ENCODE results near the gene POU3F2. TPM values are rescaled to one million over a fixed set of nuclear protein-coding genes. Genes with fewer than 3 reads are reported as not detected.

POU3F2 gene
- total RNA-seq (2014; rRNA removed; shearing (Covaris generic); ENCODE audit: low replicate concordance): 0.30 TPM in 1 of 2 replicates, not detected in the other

DNA sequence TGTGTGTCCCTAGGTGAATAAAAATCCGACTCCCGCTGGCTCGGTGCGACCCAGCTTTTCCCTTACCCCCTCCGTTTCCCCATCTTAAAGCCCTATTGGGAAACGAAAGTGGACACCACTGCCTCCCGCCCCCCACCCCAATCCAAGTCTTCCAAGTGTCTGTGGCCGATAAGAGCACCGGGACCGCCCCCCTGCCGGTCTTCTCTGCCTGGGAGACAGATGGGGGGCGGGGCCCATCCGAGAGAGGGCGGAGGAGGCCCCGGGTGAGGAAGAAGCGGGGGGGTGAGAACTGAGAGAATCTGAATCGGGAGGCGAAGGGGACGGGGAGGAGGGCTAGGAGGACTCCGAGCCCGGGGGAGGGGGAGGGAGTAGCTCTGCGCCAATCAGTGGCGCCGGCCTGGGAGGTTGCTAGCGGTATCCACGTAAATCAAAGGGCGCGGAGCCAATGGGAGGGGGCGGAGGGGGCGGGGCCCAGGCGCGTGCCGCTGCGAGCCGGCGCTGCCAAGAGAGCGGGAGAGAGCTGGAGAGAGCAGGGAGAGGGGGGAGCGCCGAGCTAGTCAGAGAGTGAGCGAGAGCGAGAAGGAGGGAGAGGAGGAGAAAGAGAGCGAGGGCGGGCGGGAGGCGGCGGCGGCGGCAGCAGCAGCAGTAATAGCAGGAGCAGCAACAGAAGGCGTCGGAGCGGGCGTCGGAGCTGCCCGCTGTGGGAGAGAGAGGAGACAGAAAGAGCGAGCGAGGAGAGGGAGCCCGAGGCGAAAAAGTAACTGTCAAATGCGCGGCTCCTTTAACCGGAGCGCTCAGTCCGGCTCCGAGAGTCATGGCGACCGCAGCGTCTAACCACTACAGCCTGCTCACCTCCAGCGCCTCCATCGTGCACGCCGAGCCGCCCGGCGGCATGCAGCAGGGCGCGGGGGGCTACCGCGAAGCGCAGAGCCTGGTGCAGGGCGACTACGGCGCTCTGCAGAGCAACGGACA, at the start of gene POU3F2:
Gene POU3F2 (plus strand): TSS at position 515 of the 972 bp plus-strand sequence. CDS start 300 bp downstream, at position 815.
- H3K27me3 ChIP-seq: peaks cover 62% of the 10 kb centered on the region
- no peaks in the 10 kb centered on the region for H3K36me3 ChIP-seq
- H3K4me3 ChIP-seq: peak within 1 kb of the TSS; percentile 46
- DNase-seq: peak; percentile 75
- no peaks in the 10 kb centered on the region for H3K9me3 ChIP-seq

DNA sequence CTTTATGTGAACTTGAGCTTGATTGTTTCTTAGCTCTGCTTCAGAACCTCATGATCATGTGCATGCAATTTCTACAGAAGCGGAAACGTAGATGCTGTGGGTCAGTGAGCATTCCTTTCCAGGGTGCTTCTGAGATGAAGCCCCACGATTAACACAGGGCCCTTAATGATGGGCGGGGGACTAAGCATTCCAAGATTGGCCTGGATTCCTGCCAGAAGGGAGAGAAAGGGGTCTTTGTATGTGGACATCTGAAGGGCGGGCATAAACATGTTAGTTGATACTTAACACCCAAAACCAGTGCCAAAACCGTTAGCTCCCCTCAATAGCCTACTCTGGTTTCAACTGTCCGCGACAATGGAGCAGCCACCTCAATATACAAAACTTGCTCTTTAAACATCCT, 46.9 kb upstream of the POU3F2 start:
- Histone ChIP-seq H3K27me3 (peaks cover 13% of the 10 kb centered on the region; the same call in 1 of the 2 replicates), H3K4me3 (no peak overlapping the region), H3K36me3 (no peaks in the 10 kb centered on the region), H3K9me3 (no peaks in the 10 kb centered on the region)
- no peak for DNase-seq

DNA sequence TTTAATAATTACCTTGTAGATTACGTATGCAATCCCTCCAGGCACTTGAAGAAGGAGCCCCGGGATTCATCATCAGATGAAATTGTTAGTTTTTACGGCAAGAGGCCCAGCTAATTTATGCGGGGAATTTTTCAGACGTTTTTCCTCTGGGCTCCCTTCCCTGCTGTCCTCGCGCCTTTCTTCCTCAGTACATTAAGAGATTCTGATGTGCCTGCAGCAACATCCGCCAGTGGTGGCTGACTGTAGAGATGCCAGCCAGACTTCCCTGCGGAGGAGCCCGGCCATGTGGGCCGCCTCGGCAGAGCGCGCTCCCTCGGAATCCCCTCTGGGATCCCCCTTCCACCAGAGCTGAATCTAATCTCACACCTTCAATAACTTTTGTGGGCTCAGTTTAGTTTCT, 46.4 kb upstream of the POU3F2 start:
- Histone ChIP-seq H3K9me3 (no peaks in the 10 kb centered on the region), H3K4me3 (no peak overlapping the region), H3K27me3 (peaks cover 10% of the 10 kb centered on the region; the same call in 1 of the 2 replicates), H3K36me3 (no peaks in the 10 kb centered on the region)
- DNase-seq: no peak

DNA sequence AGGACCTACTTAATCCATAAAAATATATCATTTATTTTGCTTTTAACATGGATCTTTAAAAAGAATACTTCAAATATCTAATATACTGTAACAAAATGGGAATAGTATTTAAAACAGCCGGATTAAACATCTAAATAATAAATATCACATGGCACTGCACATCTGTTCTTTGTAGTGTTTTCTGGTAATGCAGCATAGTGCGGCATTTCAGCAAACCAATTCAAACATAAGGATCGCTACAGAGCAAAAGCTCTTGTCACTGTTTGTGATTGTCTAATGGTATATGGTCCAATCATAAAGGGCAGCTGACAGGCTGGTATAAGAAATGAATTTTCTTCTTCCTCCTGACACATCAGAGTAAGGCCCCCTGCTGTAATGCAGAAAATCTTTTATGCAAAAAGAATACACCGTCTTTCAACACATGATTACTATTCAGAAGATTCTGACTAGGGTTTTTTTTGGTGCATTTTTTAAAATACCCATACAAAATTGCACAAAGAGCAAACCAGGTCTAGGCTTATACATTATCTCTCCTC, 40.0 kb upstream of the POU3F2 start:
- no peaks in the 10 kb centered on the region for H3K9me3 ChIP-seq
- H3K4me3 ChIP-seq: no peak overlapping the region
- H3K27me3 ChIP-seq: 0 out of 2 replicates have a peak, but pooled peaks cover 3% of the 10 kb centered on the region
- H3K36me3 ChIP-seq: no peaks in the 10 kb centered on the region
- DNase-seq: no peak

DNA sequence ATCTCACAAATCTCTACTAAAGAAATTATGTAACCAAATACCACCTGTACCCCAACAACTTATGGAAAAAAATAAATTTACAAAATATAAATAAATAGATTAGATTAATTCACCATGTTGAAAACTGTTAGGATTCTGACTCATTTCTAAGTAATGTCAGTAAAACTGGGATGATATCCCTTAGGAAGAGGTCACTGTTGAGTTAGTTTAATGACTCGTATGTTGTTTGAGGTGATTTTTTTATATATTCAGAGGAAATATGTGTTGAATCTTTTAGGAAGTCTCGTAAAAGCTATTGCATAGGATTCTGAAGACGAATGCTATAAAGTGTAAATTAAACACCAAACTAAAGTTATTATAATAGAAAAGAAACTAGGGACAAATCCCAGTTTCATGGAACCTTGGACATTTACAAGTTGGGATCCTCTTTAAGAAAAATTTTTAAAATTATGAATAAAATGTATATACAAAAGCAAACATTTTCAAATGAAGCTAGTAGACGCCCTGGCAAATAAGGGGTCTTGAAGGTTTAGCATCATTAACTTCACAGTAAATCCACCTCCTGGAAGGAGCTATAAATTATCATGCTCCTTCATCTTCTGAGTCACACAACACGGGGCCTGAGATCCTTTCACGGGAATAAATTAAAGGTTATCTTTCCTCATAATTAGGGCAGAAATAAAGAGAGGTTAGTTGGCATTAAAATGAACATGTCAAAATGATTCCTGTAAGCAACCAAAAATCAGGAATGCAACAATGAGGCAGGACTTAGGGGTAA, 37.0 kb upstream of the POU3F2 start:
- no peak for DNase-seq
- no peak overlapping the region for H3K4me3 ChIP-seq
- no peaks in the 10 kb centered on the region for H3K27me3 ChIP-seq
- no peaks in the 10 kb centered on the region for H3K36me3 ChIP-seq
- no peaks in the 10 kb centered on the region for H3K9me3 ChIP-seq

DNA sequence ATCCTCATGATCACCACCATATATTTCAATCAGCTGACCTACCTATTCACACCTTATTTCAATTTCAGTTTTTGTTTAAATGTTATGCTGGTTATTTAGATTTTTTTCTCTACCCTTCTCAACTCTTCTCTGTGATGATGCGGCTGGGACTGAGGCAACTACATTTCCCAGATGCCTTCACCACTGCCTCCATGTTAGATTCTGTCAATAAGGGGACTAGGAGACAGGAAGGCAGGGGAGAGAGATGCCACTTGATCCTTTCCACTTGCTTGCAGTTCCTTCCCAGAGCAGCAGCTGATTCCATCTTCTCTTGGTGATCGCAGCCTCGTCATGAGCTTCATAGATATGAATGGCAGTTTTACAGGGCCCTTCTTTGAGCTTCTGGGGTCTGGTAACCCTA, 33.5 kb upstream of the POU3F2 start:
- Histone ChIP-seq H3K27me3 (no peaks in the 10 kb centered on the region), H3K36me3 (no peaks in the 10 kb centered on the region), H3K4me3 (no peak overlapping the region), H3K9me3 (no peaks in the 10 kb centered on the region)
- no peak for DNase-seq

DNA sequence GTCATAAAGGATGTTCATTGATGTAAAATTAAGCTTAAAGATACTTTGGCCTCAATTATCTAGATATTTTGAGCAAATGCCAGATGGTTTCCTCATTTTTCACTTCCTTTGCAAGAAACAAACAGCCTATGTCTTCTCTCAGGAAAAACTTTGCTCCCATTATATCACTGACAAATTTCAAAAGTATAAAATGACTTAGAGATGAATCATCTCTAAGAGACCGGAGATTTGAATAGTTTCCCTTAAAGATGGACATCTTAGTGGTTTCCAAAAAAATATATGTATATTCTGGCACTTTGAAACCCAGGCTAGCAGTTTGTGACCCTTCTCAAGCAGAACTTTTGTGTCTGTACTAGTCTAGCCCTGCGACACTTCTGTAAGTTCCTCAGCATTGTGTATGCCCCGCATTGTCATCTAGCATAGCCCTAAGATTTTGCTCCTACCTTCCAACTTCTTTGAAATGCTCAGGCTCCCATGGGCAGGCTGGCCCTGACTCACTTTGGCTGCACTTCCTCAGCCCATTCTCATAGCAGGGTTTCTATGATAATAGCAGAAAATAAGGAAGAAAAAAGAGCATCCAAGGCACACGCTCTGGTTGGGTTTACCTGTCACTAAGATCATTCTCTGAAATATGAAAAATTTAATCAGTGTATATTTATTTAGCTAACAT, 25.7 kb upstream of the POU3F2 start:
- no peak for DNase-seq
- H3K27me3 ChIP-seq: no peaks in the 10 kb centered on the region
- no peaks in the 10 kb centered on the region for H3K9me3 ChIP-seq
- no peaks in the 10 kb centered on the region for H3K36me3 ChIP-seq
- no peak overlapping the region for H3K4me3 ChIP-seq

DNA sequence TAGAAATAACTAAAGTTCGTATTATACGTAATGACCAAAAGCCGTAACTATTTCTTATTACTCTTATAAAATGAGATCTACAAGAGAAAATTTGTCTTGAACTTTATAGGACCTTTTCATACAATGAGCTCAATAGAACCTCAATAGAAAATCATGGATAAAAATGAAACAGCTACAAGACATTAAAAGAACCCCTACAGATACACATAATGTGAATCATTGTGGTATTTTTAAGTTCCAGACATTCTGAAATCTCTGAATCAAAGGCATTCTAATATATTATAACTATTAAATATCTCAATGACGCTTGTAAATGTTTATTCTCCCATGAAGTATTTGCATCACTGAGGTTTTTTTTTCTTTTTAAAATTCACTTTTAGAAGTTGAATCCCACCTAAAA, 22.2 kb upstream of the POU3F2 start:
- no peaks in the 10 kb centered on the region for H3K27me3 ChIP-seq
- no peak overlapping the region for H3K4me3 ChIP-seq
- DNase-seq: no peak
- no peaks in the 10 kb centered on the region; the same call in 1 of the 2 replicates for H3K9me3 ChIP-seq
- H3K36me3 ChIP-seq: no peaks in the 10 kb centered on the region

DNA sequence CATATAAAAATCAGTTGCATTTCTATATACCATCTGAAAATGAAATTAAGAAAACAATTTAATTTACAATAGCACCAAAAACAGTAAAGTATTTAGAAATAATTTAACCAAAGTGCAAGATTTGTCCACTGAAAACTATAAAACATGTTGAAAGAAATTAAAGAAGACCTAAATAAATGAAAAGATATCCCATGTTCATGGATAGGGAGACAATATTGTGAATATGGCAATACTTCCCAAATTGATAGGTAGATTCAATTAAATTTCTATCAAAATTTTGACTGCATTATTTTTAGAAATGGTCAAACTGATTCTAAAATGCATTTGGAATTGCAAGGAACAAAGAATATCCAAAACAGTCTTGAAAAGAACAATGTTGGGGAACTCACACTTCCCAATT, 17.6 kb upstream of the POU3F2 start:
- no peaks in the 10 kb centered on the region; the same call in 1 of the 2 replicates for H3K9me3 ChIP-seq
- no peak overlapping the region for H3K4me3 ChIP-seq
- H3K36me3 ChIP-seq: no peaks in the 10 kb centered on the region
- no peaks in the 10 kb centered on the region; the same call in 1 of the 2 replicates for H3K27me3 ChIP-seq
- no peak for DNase-seq

DNA sequence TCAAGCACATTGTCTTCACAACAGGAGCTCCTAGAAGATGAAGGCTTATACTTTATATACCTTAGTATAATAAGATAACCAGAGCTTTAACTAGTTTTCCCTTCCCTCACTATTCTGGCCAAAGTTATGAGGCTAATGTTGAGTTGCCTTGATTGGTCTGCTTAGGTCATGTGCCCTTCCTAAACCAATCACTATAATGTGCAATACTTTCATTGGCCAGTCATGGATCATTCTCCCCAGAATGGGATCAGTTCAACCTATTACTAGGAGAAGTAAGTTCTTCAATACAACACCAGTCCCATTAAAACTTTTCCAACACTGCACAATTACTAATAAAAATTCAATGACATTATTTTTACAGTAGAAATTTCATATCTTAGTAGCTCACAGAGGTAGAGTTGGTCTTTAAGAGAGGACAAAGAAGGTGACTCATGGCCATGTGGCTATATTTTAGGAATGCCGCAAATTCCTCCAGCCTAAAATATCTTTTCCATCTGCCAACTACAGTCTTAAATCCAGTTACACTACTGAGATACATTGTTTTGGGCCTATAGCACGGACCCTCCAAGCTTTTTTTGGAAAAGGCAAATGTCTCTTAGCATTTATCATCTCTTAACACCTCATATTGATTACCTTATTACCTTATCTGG, 12.5 kb upstream of the POU3F2 start:
- DNase-seq: no peak
- H3K4me3 ChIP-seq: no peak overlapping the region
- H3K36me3 ChIP-seq: no peaks in the 10 kb centered on the region
- peaks cover 32% of the 10 kb centered on the region for H3K27me3 ChIP-seq
- no peaks in the 10 kb centered on the region for H3K9me3 ChIP-seq

DNA sequence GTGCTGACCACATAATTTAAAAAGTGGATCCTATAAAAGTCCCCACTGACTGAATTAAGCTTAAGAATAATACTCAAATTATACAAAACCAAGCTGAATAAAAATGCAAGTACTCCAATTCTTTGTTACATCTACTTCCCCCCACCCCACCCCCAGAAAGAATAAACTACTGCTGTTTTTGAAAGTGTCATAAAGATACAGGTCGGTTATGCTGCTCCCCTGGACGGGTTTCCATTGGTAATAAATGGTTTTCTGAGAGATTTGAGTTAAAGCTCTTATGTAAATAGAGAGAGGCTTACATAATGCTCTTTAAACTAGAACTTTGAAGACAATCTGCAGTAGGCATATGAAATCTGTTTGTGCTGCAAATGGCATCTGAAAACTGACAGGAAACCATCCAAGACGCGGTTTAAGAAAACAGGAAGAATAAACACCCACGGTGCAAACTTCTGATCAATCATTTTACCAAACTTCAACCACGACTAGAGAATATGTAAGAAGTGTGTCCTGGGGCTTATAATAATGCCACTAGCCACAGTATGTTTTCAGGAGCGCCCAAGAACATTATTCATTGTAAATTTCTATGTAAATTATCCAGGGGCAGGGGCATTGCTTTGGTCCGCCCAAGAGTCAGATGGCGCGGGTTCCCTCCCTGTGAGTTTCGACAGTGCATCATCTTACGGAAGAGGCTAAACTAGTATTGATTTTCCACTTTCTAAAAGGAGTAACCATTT, 10.8 kb upstream of the POU3F2 start:
- DNase-seq: no peak
- Histone ChIP-seq H3K9me3 (no peaks in the 10 kb centered on the region), H3K27me3 (peaks cover 39% of the 10 kb centered on the region), H3K36me3 (no peaks in the 10 kb centered on the region), H3K4me3 (no peak overlapping the region)

DNA sequence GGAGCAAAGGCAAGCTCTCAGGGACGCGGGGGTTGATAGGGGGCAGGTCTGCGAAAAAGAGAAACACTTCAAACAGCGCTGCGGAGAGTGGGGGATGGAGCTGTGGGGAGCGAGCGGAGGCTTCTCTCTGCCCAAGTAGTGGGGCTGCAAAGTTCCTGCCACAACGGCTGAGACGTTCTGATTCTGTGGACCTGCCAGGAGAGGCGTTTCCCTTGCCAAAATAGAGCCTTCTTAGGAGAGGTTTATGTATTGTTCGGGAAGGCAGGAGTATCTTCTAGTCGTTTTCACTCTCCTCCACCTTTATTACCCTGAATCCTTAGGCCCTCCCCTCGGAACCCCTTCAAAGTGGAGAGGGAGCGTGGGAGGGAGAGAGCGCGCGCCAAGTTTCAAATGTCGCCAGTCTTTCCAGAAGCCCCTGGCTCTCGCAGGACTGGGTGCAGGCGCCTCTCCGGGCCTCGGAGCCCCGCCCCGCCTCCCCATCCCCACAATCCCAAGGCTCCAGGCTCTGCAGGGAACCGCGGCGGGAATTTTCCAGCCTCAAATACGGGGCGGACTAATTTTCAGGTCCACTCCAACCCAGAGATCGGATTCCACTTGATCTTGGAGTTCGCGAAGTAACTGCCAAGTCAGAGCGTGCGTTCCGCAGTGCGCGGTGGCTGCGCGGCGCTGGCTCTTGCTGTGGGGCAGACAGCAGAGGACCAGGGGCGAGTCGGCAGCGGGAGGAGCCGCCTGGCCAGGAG, 10.0 kb upstream of the POU3F2 start:
- Histone ChIP-seq H3K36me3 (no peaks in the 10 kb centered on the region), H3K27me3 (peaks cover 43% of the 10 kb centered on the region)
- no peak for DNase-seq

DNA sequence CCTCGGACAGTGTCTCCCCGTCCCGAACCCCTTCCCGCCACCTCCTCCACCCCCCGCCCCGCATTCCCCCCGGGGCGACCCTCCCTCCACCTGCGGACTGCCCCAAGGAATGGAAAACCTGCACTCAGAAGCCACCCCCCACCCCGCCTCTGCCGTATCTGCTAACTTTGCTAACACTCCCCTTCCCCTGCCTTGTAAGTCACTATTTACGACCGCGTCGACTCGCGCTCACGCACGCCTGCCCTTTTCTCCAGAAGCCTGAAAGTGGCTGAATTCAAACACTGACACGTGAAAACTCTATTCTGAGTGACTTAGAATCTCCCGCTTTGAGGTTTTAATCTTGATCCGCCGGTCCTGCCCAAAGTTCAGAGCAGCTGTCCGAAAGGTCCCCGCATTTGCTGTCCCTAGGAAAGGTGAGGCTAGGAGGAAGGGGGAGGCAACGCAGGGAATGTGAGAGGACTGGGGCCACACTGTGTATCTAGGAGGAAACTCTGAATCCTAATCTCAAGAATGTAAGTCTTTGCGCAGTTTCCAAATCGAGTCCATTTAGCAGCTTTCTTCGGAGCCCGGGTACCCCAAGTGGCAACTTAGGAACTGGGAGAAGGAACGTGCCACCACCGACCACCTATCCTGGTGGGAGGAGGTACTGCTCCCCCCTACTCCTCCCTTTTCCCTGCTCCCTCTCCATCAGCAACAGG, 9.3 kb upstream of the POU3F2 start:
- H3K27me3 ChIP-seq: peaks cover 47% of the 10 kb centered on the region
- H3K9me3 ChIP-seq: no peaks in the 10 kb centered on the region
- no peaks in the 10 kb centered on the region for H3K36me3 ChIP-seq
- no peak overlapping the region for H3K4me3 ChIP-seq
- no peak for DNase-seq

More for the DNA sequence above, 10.0 kb upstream of the POU3F2 start:
- peak overlapping the region; percentile 16; the same call in 1 of the 2 replicates for H3K4me3 ChIP-seq
- no peaks in the 10 kb centered on the region for H3K9me3 ChIP-seq

DNA sequence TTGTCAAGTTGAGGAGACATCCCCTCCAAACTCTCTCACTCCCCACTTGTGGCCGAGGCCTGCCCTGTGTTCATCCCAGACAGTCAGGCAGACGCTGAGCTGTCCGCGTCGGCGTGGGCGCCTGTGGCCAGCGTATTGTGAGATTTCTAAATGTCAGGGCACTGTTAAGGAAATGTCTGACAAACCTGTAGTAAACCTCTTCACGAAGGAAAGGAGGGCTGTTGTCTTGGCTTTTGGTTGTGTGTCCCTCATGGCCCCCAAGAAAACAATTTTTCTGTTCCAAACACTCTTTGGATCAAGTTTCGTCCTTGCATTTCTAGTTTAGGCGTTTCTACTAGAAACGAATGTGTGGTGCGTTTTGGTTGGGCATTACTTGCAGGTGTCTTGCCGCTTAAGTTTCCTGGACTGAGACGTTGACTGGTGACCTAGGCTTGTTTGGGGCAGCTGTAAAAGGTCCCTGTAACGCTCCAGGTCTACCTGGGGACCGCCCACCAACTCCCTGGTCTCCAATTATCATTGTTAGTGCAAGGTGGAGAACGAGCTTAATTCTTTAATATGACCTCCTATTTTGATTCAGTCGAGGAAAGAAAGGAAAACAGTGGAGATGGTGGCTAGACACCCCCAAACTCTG, 8.7 kb upstream of the POU3F2 start:
- Histone ChIP-seq H3K9me3 (no peaks in the 10 kb centered on the region), H3K36me3 (no peaks in the 10 kb centered on the region), H3K27me3 (peaks cover 53% of the 10 kb centered on the region), H3K4me3 (no peak overlapping the region)
- DNase-seq: no peak

Measured in MG63 (cell line).